Smooth muscle cell (in vitro differentiated cells): ENCODE measurements around the gene RUSC1. TPM values are rescaled to one million over a fixed set of nuclear protein-coding genes. Genes with fewer than 3 reads are reported as not detected.

Experiments
- DNase-seq: peaks from one replicate; lab custom pipeline; 2025; ENCODE audit not compliant: unreplicated experiment; lab: John Stamatoyannopoulos, UW
- H2AFZ ChIP-seq: fragments of 200-600 bp; sonication (generic); 2 replicates; pipeline ENCODE4 v1.6.0; 2016; ENCODE audit warnings: antibody characterized with exemption, low read depth, mild to moderate bottlenecking
- H3F3A ChIP-seq: fragments of 200-600 bp; sonication (generic); 2 replicates; pipeline ENCODE4 v1.6.0; 2017; ENCODE audit warnings: antibody characterized with exemption, low read depth
- H3K27ac ChIP-seq: fragments of 200-600 bp; sonication (generic); 2 replicates; pipeline ENCODE4 v1.5.1; 2016; ENCODE audit warnings: low read depth, mild to moderate bottlenecking
- H3K27me3 ChIP-seq: fragments of 200-600 bp; sonication (generic); 2 replicates; pipeline ENCODE4 v1.6.1; 2016; ENCODE audit warnings: low read depth, mild to moderate bottlenecking
- H3K36me3 ChIP-seq: fragments of 200-600 bp; sonication (generic); 2 replicates; pipeline ENCODE4 v1.5.1; 2016; ENCODE audit warnings: low read depth
- H3K4me1 ChIP-seq: fragments of 200-600 bp; sonication (generic); 2 replicates; pipeline ENCODE4 v1.5.1; 2016; ENCODE audit warnings: low read depth
- H3K4me2 ChIP-seq: fragments of 200-600 bp; sonication (generic); 2 replicates; pipeline ENCODE4 v1.6.0; 2016; ENCODE audit warnings: mild to moderate bottlenecking
- H3K4me3 ChIP-seq: fragments of 200-600 bp; sonication (generic); 2 replicates; pipeline ENCODE4 v1.5.1; 2016; ENCODE audit warnings: mild to moderate bottlenecking
- H3K79me2 ChIP-seq: fragments of 200-600 bp; sonication (generic); 2 replicates; pipeline ENCODE4 v1.6.0; 2016; ENCODE audit warnings: low read depth, mild to moderate bottlenecking
- H3K9ac ChIP-seq: fragments of 200-600 bp; sonication (generic); 2 replicates; pipeline ENCODE4 v1.6.0; 2016; ENCODE audit warnings: low read depth
- H3K9me3 ChIP-seq: fragments of 200-600 bp; sonication (generic); replicated peaks from 2 replicates; pipeline ENCODE4 v1.5.1; 2016; ENCODE audit warnings: low read depth
- H4K20me1 ChIP-seq: fragments of 200-600 bp; sonication (generic); 2 replicates; pipeline ENCODE4 v1.6.0; 2016; ENCODE audit warnings: low read depth
- WGBS: methylation state at CpG from one replicate; pipeline ENCODE4 v1.1.7; 2016; ENCODE audit warnings: low lambda C conversion rate; 5-methylcytosine and 5-hydroxymethylcytosine counted together
- polyA plus RNA-seq: library from polyadenylated mRNA; unstranded; fragments of >200 nt; fragmentation: Nextera tagmentation; extraction: Ambion mirVana; gene quantifications from 2 replicates; pipeline ENCODE4 v1.2.1, GENCODE V29; 2016
- total RNA-seq: library from RNA; depleted of rRNA; stranded (reverse); fragments of >200 nt; gene quantifications from 2 replicates; pipeline ENCODE4 v1.2.3, GENCODE V29; 2014
- TF ChIP-seq, protein P1 (sequence below): fragments of 200-600 bp; sonication (generic); IDR thresholded peaks from 2 replicates; pipeline ENCODE4 v1.5.1; 2017; ENCODE audit warnings: borderline replicate concordance, mild to moderate bottlenecking, antibody characterized with exemption; ENCODE audit not compliant: insufficient read depth, poor library complexity, severe bottlenecking

RUSC1 gene, protein sequence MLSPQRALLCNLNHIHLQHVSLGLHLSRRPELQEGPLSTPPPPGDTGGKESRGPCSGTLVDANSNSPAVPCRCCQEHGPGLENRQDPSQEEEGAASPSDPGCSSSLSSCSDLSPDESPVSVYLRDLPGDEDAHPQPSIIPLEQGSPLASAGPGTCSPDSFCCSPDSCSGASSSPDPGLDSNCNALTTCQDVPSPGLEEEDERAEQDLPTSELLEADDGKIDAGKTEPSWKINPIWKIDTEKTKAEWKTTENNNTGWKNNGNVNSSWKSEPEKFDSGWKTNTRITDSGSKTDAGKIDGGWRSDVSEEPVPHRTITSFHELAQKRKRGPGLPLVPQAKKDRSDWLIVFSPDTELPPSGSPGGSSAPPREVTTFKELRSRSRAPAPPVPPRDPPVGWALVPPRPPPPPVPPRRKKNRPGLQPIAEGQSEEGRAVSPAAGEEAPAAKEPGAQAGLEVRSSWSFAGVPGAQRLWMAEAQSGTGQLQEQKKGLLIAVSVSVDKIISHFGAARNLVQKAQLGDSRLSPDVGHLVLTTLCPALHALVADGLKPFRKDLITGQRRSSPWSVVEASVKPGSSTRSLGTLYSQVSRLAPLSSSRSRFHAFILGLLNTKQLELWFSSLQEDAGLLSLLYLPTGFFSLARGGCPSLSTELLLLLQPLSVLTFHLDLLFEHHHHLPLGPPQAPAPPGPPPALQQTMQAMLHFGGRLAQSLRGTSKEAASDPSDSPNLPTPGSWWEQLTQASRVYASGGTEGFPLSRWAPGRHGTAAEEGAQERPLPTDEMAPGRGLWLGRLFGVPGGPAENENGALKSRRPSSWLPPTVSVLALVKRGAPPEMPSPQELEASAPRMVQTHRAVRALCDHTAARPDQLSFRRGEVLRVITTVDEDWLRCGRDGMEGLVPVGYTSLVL
- total RNA-seq (28.6 and 28.7 TPM in 2 replicates), polyA plus RNA-seq (33.2 and 42.6 TPM in 2 replicates)

DNA sequence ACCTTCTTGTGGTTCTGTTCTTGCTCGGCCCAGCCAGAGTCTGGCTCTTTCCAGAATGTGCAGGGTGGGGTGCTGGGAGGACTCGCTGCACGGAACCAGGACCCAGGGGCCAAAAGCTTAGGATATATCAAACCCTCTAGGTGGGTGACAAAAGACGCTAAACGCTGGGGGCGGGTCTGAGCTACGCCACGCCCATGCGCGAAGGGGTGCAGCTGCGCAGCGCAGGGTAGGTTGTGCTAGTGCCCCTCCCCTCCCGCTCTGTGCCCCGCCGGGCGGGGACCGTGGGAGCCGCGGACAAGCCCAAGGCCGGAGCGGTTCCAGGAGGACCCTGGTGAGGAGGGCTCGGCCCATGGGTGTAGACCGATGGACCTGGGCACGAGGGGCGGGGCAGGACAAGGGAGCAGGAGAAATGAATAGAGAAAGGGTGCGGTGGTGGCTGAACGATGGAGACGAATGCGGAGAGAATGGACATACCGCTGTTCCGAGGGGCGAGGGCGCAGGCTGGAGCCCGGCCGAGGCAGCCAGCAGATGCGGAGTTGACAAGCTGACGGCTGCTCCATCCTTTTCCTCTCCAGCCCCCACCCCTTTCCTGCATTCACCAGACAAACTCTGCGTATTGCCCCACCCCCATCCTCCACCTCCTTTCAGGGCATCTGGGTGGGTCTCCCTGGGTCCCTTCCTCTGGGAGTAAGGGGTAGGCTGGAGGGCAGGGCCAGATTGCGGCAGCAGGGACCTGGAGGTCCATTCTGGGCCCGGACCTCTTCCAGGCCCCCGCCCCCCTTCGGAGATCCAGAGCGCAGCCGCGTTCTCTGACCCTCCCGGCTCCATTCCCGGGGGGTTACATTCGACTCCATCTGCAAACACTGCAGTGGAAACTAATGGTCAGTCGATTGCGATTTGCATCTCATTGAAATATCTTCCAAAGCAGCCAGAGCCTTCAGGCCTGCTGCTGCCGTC lies at the start of gene RUSC1:
Gene RUSC1, plus strand, starts transcription at position 234 of the 957 bp plus-strand sequence. CDS start 880 bp downstream, outside the sequence.
- Histone ChIP-seq H3K27ac (no peak within 1 kb of the TSS), H3K27me3 (no peaks in the 10 kb centered on the region), H3K4me1 (peaks cover 18% of the 10 kb centered on the region), H3K36me3 (no peaks in the 10 kb centered on the region), H3K9me3 (no peaks in the 10 kb centered on the region), H3K79me2 (no peaks in the 10 kb centered on the region), H3K4me3 (peak within 1 kb of the TSS; percentile 75), H4K20me1 (peaks cover 22% of the 10 kb centered on the region), H3K9ac (no peak within 1 kb of the TSS), H3F3A (peaks cover 12% of the 10 kb centered on the region), H3K4me2 (peak within 1 kb of the TSS; percentile 88), H2AFZ (no peak within 1 kb of the TSS)
- TF ChIP-seq, protein P1, sequence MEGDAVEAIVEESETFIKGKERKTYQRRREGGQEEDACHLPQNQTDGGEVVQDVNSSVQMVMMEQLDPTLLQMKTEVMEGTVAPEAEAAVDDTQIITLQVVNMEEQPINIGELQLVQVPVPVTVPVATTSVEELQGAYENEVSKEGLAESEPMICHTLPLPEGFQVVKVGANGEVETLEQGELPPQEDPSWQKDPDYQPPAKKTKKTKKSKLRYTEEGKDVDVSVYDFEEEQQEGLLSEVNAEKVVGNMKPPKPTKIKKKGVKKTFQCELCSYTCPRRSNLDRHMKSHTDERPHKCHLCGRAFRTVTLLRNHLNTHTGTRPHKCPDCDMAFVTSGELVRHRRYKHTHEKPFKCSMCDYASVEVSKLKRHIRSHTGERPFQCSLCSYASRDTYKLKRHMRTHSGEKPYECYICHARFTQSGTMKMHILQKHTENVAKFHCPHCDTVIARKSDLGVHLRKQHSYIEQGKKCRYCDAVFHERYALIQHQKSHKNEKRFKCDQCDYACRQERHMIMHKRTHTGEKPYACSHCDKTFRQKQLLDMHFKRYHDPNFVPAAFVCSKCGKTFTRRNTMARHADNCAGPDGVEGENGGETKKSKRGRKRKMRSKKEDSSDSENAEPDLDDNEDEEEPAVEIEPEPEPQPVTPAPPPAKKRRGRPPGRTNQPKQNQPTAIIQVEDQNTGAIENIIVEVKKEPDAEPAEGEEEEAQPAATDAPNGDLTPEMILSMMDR = no peak
- DNase-seq = peak; percentile 16
- 22% methylated on average over 38 of the region's 51 CpGs for WGBS

DNA sequence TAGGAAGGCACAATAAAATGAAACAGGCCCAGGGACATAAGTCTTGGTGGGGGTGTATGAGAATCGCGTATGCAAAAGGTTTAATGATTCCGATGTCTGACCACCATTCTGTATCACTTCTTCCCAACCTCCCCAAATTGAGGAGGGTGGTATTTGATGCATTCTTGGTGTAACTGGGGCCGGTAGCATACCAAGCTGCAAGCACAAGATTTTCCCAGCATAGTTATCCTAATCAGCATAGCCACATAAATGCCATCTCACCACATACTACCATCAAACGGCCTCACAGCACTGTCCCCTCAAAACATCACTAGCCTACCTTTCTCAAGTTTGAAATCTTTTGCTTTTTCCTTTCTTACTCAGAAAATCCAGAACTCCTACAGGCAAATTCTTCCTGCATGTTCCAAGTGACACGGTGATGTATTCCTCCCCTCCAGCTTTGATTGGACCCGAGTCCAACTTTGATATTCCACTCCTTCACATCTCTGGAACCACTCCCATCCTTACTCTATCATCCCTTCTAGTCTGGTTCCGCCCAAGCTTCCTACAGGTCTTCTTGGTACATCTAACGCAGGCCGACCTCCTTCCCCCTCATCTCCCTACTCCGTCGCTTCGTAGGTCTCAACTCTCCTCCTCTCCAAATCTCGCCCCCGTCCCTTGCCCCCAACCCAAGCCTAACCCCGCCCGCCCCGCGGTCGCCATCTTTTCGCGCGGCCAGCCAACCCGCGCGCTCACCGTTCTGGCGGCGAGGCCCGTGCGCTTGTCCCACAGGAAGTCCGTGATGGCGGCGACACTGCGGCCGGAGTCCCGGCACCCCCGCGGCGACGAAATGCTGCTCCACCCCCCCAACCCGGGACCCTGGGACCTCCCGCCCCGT lies 48.0 kb upstream of the RUSC1 start:
- TF ChIP-seq, protein P1 = no peak
- no peaks in the 10 kb centered on the region for H3K9me3 ChIP-seq
- H3K27ac ChIP-seq = peak overlapping the region; percentile 76
- H3K79me2 ChIP-seq = peaks cover 29% of the 10 kb centered on the region
- peaks cover 8% of the 10 kb centered on the region for H3K36me3 ChIP-seq
- peak overlapping the region; percentile 97 for H3K4me2 ChIP-seq
- WGBS = 18% methylated on average over 13 of the region's 44 CpGs
- peaks cover 14% of the 10 kb centered on the region for H3F3A ChIP-seq
- H3K27me3 ChIP-seq = no peaks in the 10 kb centered on the region
- peaks cover 7% of the 10 kb centered on the region for H3K4me1 ChIP-seq
- DNase-seq = no peak
- H4K20me1 ChIP-seq = peaks cover 25% of the 10 kb centered on the region
- H2AFZ ChIP-seq = peak overlapping the region; percentile 21
- H3K4me3 ChIP-seq = peak overlapping the region; percentile 88
- H3K9ac ChIP-seq = peak overlapping the region; percentile 88
